Fibroblast of lung (primary cell): ENCODE results near the gene WWP2.

Source experiments
- EZH2 ChIP-seq: IDR thresholded peaks from 2 replicates; pipeline ENCODE4 v1.5.1; 2012; ENCODE audit warnings: low read length, control low read depth, mild to moderate bottlenecking; ENCODE audit errors: missing control alignments
- TF ChIP-seq, protein P1 (sequence below), 2 donors: IDR thresholded peaks in 1 of 2; conservative IDR thresholded peaks in 1 of 2; 1 replicate in 1 of 2; 2 replicates in 1 of 2; pipeline ENCODE4 v1.5.1; 2011 to 2012; ENCODE audit warnings: low read length in 2 of 2, control low read depth in 1 of 2, inconsistent platforms in 1 of 2, low read depth in 1 of 2, mild to moderate bottlenecking in 1 of 2

DNA sequence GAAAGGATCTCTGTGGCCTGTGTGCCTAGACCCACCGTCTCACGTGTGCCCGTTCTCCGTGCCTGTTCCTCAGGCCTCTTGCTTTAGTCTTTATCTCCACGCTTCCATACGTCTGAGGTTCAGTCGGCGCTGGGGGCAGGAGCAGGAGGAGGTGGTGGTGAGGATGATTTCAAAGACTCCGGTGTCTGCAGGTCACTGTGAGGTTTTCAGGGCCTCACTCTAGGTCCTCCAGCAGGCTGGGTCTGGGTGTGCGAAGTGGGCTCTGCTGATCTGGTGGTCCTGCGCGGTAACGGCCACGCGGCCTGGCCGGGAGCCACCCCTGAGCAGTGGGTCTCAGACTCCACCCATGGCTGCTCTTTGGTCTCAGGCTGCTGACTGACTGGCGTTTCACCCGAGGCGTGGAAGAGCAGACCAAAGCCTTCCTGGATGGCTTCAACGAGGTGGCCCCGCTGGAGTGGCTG is 174.6 kb downstream of the WWP2 start:
- TF ChIP-seq EZH2 = no peak
- TF ChIP-seq, protein P1, sequence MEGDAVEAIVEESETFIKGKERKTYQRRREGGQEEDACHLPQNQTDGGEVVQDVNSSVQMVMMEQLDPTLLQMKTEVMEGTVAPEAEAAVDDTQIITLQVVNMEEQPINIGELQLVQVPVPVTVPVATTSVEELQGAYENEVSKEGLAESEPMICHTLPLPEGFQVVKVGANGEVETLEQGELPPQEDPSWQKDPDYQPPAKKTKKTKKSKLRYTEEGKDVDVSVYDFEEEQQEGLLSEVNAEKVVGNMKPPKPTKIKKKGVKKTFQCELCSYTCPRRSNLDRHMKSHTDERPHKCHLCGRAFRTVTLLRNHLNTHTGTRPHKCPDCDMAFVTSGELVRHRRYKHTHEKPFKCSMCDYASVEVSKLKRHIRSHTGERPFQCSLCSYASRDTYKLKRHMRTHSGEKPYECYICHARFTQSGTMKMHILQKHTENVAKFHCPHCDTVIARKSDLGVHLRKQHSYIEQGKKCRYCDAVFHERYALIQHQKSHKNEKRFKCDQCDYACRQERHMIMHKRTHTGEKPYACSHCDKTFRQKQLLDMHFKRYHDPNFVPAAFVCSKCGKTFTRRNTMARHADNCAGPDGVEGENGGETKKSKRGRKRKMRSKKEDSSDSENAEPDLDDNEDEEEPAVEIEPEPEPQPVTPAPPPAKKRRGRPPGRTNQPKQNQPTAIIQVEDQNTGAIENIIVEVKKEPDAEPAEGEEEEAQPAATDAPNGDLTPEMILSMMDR (conservative IDR thresholded peaks at IDR 0.05 in 1 of 2, IDR thresholded peaks at IDR 0.05 in 1 of 2; ENCODE audit: low read depth in 1 of 2, low read length in 2 of 2) = no peak
